Activated CD4-positive, CD25-positive, alpha-beta regulatory T cell treated with anti-CD3 and anti-CD28 coated beads, Interleukin-2, amount 50 U/mL, for 24 hours (primary cell): ENCODE results near the gene CBARP.
"Not testable (repeated sequence)": the region's sequence is repeated elsewhere in the genome, so short reads cannot be mapped to it uniquely, and the experiment has no call there.

Source experiments
- ATAC-seq, 2 donors: fragments of 150-1000 bp; cut with Tn5 transposase; one replicate each; pipeline ENCODE4 v1.10.0; 2021; ENCODE audit warnings: mild to moderate bottlenecking in 1 of 2, moderate library complexity in 1 of 2

Gene CBARP

DNA sequence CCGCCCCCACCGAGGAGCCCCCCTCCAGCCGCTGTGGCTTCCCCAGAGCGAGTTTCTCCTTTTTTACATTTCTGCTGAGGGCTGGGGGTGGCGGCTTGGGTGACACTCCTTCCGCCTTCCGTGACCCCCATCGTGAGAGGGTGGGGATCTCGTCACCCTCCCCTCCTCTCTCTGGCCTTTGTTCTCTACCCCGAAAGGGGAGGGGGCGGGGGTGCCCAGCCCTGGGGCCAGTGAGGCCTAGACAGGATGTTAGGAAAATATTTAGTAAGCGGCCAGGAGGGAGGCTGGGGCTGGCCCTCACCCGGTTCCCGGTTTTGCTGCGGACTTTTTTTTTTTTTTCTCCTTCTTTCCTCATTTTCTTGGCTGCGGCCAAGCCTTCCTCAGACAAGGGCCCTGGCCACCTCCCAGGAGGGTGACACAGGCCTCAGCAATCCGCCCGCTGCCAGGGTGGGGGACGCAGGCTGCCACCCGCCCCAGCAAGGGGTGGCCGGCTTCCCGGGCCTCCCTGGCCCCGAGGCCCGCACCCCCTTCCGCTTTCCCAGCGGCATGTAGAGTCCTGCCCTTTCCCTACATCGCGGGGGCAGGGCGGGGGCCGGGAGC is 14.5 kb upstream of the CBARP start:
- no peak for ATAC-seq

DNA sequence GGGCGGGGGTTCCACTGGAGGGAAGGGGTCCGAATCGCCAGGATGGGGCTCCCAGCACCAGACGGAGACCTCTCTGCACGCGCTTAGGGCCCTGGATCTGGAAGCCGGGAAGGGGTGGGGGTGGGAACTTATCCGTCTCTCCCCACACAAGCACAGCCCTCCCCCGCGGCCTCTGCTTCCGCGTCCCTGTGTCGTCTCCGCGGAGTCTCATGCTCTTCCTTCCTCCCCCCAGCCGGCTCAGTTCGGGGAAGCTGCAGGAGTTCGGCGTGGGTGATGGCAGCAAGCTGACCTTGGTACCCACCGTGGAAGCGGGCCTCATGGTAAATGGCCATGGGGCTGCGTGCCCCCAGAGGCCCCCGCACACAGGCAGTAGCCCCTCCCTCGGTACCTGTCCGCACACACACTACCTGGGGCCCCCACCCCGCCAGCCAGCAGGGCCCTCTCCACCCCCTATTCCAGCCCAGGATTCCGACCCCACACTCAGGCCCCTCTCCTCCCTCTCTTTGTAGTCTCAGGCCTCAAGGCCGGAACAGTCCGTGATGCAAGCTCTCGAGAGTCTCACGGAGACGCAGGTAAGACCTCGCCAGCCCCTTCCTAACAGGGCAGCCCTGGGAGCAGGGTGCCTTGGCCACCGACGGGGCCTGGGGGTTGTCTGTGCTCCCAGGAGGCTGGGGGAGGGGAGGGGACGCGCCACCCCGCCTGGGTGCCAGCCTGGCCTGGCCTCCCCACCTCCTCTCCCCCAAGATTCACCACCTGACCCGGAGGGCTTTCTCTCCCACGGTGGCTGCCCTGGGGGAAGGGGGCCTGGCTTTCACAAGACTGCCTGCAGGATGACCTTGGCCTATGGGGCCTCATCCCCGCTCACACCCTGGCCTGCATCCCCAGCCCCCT is 13.8 kb upstream of the CBARP start:
- no peak for ATAC-seq

DNA sequence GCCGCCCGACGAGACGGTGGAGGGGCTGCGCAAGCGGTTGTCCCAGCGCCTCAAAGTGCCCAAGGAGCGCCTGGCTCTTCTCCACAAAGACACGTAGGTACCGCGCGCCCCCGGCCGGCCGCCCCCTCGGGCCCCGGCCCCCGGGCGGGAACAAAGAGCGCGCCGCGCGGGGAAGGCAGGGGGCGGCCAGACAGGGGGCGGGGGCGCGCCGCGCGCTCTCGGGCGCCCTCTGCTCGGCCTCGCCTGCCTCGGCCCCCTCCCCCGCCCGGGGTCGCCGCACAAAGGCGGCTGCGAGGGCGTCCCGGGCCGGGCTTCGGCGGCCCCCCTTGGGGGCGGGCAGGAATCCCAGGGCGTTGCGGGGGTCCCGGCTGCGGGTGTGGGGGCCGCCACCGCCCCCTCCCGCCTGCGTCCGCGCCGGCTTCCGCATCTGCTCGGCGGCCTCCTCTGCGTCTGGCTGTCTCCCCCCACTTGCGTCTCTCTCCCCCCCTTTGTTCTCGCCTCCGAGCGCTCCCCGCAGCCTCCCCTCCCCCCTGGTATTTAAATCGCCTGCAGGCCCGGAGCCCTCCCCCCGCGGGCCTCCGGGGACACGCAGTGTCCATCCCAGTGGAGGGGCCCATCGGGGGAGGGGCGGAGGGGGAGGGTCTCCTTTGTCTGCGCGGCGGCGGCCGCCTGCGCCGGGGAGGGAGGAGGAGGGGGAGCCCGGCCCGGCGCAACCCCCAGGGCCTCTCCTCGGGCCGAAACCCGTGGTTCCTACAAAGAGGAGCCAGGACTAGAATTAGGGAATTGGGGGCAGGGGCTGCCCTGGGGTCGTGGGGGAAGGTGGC is 12.8 kb upstream of the CBARP start:
- no peak for ATAC-seq

DNA sequence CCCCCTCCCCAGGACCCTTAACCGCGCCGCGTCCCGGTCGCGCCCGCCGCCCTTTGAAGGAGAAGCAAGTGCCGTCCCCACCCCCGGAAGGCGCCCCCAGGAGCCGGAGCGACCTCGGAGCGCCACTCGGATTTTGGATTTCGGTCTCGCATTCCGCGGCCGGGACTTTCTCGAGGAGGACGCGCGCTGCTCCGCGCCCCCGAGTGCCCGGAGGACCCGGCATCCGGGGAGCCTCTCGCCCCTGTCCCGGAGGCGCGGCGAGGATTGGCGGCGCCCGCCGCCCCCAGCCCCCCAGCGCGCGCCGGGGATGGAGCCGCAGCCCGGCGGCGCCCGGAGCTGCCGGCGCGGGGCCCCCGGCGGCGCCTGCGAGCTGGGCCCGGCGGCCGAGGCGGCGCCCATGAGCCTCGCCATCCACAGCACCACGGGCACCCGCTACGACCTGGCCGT is 12.2 kb upstream of the CBARP start:
- no peak for ATAC-seq

DNA sequence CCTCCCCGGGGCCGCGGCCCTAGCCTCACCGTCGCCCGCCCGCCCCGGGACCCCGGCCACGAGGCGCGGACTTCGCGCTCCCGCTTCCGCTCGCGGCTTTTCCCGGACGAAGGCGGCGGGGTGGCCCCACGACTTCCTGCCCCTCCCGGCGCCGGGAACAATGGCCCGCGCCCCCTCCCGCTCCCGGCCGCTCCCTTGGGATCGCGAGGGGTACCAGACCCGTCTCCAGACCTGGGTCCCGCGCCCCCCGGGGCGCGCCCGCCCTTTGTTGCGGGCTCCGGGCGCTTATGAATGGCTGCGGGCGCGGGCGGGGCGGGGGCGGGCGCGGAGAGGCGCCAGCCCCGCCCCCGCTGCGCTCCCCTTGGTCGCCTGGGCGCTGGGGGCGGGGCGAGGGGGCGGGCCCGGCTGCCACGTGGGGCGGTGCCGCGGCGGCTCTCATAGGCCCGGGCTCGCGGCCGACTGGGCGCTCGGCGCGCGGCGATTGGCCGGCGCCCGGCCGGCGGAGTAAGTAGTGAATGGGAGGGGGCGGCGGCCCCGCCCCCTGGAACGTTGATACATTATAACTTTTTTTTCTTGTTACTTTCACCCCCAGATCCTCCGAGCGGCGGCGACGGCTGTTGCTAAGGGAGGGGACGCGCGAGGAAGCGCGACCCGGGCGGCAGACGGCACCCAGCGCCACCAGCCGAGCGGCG is 11.6 kb upstream of the CBARP start:
- ATAC-seq, result peak; percentile 65 to 71

DNA sequence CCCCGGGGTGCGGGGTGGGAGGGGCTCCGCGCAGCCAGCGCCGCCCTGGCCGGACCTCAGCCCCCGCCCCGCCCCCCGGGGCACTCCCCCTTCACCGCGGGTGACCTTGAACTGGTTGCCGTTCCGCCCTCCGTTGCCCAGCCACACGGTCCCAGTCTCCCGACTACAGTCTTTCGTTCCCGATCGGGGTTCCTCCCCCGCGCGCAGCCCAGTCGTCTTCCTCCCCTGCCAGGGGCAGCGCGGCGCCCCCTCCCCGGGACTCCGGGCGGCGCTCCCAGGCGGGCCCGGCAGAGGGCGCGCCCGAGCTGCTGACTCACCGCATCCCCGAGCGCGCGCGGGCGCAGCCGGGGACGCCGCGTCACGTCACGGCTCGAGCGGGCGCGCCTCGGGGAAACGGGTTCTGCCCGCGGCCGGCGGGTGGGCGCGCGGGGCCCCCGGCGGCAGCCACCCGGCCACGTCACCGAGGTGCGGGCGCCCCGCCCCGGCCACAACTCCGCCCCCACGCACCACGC is 11.0 kb upstream of the CBARP start:
- peak; percentile 30 to 35 for ATAC-seq

DNA sequence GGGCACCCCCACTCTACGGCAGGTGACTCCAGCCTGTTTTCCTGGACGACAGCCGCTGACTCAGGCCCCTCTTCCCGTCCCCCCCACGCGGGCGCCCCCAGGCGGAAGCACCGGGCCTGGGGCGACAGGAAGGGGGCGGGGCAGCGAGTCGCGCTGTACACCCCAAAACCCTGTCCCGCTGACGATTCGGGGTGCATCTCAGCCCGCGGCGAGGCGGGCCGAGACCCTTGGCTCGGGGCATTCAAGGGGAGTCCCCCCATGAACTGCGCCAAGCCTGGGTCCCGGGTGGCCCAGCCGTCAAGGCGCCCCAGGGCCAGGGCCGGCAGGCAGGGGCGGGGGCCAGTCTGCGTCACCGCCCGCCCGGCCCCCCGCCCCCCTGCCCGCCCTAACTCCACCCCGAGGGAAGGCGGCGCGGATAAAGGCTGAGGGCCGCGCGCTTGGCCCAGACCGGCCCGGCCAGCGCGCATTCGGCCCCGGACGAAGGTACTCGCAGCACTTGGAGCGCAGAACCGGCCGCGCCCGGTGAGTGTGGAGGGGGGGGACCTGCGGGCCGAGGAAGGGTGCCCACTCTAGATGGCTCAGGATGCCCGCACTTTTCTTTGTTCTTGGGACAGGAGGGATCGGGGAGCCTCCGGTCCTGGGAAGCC is 10.5 kb upstream of the CBARP start, which contains the start of gene MIDN:
TSS of gene MIDN (plus strand) at position 445 of the 647 bp plus-strand sequence. CDS start 1,714 bp downstream, outside the sequence.
- ATAC-seq, result peak; percentile 4 to 6

DNA sequence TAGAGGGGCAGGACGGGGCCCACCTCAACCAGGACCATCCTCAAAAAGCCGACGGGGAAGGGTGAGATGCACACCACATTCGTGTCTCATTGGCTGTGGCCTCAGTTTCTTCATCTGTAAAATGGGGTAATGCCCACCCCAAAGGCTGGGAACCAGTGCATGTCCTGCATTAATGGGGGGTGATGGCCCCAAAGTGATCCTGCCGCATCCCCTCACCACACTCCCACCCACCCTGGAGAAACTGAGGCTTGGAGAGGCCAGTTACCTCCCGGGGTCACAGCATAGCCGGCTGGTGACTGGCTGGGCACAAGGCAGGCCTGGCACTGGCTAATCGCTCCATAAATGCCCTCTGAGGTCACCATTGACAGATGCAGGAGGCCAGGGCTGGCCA is 9.9 kb upstream of the CBARP start:
- no peak for ATAC-seq

DNA sequence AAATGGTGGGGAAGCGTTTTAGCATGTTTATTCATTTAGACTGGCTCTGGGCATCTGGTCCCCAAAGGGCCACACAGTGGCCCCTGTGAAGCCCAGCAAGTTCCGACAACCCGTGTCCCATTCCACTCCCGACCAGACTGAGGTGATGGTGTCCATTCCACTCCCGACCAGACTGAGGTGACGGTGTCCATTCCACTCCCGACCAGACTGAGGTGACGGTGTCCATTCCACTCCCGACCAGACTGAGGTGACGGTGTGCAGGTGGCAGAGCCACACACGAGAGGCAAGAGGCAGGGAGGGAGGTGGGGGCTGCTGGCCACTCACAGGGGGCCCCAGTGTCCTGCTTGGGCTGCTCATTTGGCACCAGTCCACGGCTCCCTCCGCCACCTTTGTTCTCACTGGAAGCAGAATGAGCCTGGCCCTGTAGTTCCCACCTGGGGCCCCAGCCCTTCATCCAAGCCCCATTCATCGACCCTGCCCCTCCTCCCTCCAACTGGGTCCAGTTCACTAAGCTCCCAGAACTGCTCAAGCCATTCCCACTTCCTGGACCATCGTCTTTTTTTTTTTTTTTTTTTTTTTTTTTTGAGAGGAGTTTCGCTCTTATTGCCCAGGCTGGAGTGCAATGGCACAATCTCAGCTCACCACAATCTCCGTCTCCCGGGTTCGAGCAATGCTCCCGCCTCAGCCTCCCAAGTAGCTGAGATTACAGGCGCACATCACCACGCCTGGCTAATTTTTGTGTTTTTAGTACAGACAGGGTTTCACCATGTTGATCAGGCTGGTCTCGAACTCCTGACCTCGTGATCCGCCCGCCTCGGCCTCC is 8.7 kb upstream of the CBARP start:
- ATAC-seq, result not testable (repeated sequence)

DNA sequence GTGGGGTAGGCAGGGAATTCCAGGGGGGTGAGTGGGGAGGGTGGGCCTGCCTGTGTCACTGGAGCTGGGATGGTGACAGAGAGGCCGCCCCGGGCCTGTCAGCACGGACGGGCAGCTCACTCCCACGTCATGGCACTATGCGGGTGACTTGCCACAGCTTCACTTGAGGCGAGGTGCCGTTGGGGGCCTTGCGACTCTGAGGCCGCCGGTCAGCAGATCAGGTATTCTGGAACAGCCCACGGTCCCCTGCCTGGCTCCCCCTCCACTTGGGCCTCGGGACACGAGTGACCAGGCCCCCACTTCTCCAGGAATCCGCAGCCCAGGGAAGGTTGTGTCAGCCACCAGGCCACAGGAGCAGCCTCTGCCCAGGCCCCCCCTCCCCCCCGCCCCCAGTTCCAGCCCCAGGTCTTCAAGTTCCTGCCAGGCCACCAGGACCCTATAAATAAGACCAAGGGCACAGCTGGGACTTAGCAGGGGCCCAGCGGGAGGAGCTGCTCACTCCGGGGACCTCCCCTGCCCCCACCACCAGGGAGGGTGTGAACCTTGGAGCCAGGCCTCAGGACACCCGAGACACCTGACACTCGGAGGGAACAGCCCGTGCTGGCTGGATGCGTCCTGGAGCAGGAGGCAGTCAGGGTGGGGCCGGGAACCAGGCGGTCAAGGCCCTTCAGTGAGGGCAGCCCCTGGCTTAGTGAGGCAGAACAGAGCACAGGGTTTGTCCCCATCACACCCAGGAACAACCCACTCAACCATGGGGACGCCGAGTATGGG is 7.9 kb upstream of the CBARP start:
- no peak for ATAC-seq

DNA sequence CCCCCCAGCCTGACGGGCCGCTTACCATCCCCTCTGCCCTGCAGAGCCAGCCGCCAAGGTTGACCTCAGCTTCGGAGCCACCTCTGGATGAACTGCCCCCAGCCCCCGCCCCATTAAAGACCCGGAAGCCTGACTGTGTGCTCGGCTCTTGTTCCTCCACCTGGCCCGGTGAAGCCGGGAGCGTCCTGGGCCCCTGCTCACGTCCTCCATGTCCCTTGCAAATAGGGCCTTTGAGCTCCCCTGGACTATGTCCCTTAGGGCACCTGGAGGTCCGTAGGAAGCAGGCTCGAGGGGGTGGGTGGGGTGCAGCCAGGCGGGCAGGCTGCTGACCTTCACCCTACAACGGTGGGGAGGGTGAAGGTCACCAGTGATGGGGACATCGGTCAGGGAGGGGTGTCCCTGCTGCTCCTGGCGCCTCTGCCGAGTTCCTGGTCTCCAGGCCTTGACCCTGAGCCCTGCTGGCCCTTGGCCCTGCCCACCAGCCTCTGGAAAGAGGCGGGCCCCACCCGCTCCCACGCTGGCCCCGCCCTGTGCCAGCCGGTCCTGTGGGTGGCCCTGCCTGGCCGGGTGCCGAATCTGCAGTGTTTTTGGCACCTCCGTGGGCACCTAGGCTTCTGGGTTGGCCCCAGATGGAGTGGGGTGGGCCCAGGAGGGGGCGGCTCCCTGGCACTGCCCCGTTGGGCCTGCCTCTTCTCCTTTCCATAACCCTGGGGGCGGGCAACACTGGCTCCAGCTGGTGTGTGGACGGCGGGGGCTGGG is 7.1 kb upstream of the CBARP start:
- no peak for ATAC-seq

DNA sequence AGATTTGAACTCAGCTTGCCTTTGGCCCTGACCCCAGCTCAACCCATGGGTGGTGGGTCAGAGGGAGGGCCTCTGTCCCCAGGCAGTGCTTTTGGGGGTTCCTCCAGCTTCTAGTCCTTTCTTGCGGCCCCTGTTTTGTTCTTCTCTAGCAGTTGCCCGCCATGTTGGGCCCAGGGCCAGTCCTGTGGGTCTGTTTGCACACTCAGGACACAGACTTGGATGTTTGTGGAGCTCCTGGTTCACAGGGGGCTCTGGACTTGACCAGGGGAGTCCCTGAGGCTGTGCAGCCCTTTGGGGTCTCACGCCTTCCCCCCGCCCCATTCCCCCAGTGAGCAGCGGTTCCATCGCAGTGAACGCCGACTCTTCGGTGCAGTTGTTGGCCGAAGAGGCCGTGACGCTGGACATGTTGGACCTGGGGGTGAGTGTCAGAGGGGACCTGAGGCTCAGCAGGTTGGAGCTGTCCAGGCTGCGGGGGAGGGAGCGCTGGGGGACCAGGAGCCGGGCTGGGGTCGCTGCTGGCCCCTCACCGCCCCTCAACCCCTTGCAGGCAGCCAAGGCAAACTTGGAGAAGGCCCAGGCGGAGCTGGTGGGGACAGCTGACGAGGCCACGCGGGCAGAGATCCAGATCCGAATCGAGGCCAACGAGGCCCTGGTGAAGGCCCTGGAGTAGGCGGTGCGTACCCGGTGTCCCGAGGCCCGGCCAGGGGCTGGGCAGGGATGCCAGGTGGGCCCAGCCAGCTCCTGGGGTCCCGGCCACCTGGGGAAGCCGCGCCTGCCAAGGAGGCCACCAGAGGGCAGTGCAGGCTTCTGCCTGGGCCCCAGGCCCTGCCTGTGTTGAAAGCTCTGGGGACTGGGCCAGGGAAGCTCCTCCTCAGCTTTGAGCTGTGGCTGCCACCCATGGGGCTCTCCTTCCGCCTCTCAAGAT is 6.2 kb upstream of the CBARP start:
- peak; percentile 38 to 48 for ATAC-seq

DNA sequence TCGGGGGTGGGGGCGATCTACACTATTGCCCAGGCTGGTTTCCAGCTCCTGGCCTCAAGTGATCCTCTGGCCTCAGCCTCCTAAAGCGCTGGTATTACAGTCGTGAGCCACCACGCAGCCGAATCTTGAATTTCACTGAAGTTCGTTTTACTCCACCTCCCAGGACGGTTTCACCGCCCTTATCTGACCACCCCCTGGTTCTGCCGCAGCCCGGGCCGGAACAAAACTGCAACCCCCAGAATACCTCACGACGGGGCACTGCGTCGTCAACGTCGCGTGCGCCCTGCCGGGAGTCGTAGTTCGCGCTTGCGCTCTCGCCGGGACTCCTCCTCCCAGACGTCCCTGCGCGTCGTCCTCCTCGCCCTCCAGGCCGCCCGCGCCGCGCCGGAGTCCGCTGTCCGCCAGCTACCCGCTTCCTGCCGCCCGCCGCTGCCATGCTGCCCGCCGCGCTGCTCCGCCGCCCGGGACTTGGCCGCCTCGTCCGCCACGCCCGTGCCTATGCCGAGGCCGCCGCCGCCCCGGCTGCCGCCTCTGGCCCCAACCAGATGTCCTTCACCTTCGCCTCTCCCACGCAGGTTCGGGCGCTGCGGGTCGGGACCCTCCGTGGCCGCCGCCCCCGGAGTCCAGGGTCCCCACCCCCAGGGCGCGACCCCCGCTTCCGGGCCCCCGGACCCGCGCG is 3.8 kb upstream of the CBARP start, which contains the start of gene ATP5F1D:
TSS of gene ATP5F1D (plus strand) at position 335 of the 679 bp plus-strand sequence. CDS start at position 435, 100 bp downstream.
- ATAC-seq, result peak; percentile 79 to 80

DNA sequence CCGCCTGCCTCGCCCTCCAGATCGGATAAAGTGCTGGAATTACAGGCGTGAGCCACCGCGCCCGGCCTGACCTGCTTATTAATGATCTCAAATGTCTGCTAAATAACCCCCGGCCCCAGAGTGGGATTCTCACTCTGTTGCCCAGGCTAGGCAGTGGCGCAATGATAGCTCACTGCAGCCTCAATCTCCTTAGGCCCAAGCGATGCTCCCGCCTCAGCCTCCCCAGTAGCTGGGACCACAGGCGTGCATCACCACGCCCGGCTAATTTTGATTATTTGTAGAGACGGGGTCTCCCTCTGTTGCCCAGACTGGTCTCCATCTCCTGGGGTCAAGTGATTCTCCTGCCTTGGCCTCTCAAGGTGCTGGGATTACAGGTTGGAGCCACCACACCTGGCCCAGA is 3.1 kb upstream of the CBARP start:
- no peak for ATAC-seq

DNA sequence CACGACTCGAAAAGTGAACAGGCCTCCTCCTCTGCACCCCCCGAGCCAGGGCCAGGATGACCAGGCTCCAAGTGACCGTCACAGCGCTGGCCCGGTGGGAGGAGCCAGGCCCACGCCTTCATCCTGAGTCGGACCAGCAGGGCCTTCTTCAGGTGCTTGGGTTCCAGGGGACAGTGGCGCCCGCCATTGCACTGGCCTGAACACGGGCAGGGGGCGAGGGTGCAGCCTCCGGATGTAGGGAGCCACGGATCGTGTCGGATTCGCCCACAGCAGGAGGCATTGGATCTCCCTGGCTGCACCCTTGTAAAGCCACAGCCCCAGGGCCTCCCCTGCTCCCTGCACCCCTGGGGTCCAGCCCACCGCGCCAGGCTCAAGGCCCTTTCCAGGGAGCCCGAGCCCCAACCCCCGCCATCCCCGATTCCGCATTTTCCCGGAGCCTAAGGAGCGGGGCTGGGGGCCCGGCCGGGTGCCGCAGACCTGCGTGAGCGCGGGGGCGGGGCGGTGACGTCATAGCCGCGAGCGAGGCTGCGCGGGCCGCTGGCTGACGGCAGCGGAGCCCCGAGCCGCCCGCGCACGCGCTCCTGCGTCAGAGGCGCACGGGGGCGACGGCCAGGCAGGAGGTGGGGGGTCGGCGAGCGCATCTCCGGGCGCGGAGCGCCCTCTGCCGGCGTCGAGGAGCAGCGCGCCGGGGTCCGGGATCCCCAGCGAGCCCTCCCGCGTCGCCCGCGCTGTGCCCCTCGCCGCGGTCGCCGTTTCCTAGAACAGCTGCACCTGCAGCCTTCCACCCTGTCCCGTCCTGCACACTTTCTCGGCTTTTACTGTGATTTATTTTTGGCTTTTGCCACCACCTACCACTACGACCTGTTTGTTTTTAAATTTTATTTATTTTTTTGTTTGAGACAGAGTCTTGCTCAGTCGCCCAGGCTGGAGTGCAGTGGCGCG is 2.3 kb upstream of the CBARP start:
- ATAC-seq, result peak; percentile 51 to 52

DNA sequence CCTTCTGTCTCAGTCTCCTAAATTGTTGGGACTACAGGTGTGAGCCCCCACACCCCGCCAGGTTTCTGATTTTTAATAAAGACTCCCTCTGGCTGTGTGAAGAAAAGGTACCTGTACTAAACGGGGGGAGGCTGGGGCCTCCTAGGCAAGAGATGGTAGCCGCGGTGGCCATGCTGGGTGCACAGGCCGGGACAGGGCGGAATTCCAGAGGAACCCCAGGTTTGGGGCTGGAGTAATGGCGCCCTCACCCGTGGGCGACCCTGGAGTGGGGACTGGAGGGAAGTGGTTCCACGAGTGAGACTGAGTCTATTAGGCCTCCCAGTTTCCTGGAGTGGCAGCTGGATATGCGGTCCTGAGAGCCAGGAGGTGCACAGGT is 1.6 kb upstream of the CBARP start:
- no peak for ATAC-seq
